GM13977 (cell line): ENCODE results near the gene NLRC5.

Source experiments
- DNase-seq: peaks from one replicate; pipeline ENCODE4 v3.0.0; 2012; ENCODE audit warnings: low spot score
- CTCF ChIP-seq: IDR thresholded peaks from 2 replicates; pipeline ENCODE4 v1.5.1; 2012; ENCODE audit warnings: mild to moderate bottlenecking, control low read depth; ENCODE audit not compliant: insufficient read depth; ENCODE audit errors: extremely low read depth, missing control alignments
- in situ Hi-C: fragments of 300-500 bp; cut with MboI; formaldehyde crosslinking; loops from one replicate; pipeline ENCODE4 v1.12.0; 2022; ENCODE audit warnings: low sequenced_read_pairs, low pct_unique_long_range_greater_than_20kb, mixed read lengths, inconsistent platforms; ENCODE audit not compliant: unreplicated experiment

Gene NLRC5

GRCh38 chr16:56988948-56989945 lies at the start of gene NLRC5:
NLRC5 (plus strand) TSS chr16:56989557; CDS start chr16:57020713, 31,156 bp downstream.
- no peak for TF ChIP-seq CTCF
- in situ Hi-C loops: no loop called here
- DNase-seq: peak; percentile 88

GRCh38 chr16:56939801-56940200 lies 49.6 kb upstream of the NLRC5 start:
- in situ Hi-C loops: no loop called here
- DNase-seq: no peak
- TF ChIP-seq CTCF: no peak

- no peak for TF ChIP-seq CTCF
- no peak for DNase-seq
- in situ Hi-C loops: no loop called here
These were observed 48.3 kb upstream of the NLRC5 start for GRCh38 chr16:56941092-56941491.

- DNase-seq: no peak
- TF ChIP-seq CTCF: no peak
- in situ Hi-C loops: no loop called here
These were observed 47.5 kb upstream of the NLRC5 start for GRCh38 chr16:56941856-56942331.

GRCh38 chr16:56943761-56944375 lies 45.5 kb upstream of the NLRC5 start:
- DNase-seq: no peak
- in situ Hi-C loops: no loop called here
- TF ChIP-seq CTCF: no peak

GRCh38 chr16:56944954-56945839 lies 44.2 kb upstream of the NLRC5 start:
- in situ Hi-C loops: no loop called here
- no peak for DNase-seq

More at GRCh38 chr16:56944954-56945839, 44.2 kb upstream of the NLRC5 start:
- TF ChIP-seq CTCF: no peak
